Limb (tissue), 2 donors: ENCODE measurements around the gene VCX.
"Not testable (repeated sequence)": the region's sequence is repeated elsewhere in the genome, so short reads cannot be mapped to it uniquely, and the experiment has no call there.

Source experiments
- DNase-seq, 2 donors: peaks; one replicate each; pipeline ENCODE4 v3.0.0-alpha.2; 2016; ENCODE audit errors: extremely low spot score in 2 of 2

Gene VCX

DNA sequence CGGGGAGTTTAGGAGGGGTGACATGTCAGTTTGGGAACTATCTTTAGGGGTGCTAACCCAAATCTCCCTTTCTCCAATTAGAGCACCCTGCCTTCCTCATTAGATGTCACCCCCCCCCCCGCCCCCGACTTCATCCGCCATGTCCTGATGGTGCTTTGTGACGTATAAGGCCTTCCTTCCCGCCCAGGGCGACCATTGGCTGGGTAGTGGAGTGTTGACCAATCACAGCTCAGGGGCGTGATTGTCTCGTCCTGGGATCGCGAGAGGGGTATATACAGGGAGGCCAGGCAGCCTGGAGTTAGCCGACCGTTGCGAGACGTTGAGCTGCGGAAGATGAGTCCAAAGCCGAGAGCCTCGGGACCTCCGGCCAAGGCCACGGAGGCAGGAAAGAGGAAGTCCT is at the start of gene VCX:
VCX (plus strand) TSS at position 301 of the 400 bp plus-strand sequence; CDS start at position 334, 33 bp downstream.
- DNase-seq: not testable (repeated sequence)

DNA sequence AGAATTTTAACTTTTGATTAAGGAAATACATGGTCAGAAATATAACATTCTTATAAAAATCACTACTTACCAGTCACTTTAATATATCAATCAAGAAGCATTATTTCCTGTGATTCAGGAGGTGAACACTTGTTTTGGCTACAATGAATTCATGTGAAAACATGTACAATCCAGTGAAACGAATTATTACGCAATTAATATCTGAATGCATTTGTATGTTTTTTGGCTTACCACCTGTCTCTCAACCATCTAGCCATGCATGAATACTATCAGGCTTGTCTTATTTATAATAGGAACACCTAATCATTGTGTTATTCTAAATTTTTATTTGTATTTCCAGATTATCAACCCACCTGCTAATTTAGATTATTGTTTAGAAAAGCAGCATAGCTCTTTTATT is 44.6 kb upstream of the VCX start:
- DNase-seq: no peak

DNA sequence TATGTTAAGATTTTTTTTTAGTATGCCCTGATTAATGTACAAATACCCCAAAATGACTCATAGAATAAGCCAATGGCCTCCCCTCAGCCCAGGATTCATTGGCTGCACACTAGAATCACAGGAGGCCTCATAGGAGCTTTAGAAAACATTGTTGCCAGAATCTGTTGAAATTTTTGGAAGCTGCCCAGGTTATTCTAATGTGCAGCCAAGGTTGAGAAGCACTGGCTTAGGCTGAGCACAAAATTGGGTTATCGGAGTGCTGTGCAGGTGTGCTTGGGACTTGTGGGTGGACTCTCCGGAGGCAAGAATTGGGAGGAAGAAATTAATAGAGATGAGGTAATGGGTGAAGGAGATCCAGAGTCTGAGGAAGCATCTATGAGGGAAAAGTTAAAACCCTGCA is 41.3 kb upstream of the VCX start:
- DNase-seq: peak in 1 of 2 donors; percentile 2

DNA sequence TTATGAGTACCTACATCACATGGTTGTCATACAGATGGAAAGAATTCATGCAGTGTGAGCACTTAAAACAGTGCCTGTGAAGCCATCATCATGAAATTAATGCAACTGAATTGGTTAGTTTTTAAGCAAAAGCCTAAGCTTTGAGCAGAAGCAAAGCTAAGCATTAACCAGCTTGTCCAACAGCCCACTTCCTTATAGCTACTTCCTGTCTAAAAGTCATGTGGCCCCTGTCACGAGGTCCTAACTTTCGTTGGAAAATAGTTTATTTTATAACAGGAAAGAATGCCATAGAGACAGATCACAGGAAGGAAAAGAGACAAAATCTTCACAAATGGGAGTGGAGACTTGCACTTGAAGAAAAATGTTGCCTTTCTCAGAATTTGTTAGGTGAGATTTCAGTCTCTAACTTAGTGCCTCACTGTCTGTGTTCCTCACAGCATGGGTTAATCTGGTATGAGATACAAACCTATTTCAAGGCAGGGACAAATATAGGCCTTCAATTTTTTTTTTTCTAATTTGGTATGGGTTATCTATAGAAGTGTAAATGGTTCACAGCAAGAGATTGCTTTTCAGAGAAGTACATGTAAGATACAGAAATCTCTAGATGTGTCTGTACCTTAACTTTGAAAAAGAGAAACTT is 27.7 kb upstream of the VCX start:
- no peak for DNase-seq

DNA sequence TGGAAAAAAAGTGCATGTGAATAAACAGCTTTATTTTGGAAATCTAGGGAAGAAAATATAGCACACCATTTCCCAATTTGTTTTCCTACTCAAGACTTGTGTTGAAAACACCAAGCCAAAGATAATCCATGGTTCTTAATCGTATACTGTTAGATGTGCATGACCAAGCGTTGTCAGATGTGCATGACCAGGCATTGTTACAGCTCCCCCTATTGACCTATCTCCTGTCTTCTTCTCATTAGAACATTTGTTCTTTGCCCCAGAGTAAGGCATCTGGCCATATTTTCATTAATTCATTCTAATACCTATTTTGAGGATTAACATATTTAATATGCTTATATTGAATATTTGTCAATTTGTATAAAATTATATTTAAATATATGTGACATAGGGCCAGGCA is 14.4 kb upstream of the VCX start:
- DNase-seq: no peak

GRCh38 chrX:7841084-7841805 is 1.7 kb upstream of the VCX start:
- no peak for DNase-seq

DNA sequence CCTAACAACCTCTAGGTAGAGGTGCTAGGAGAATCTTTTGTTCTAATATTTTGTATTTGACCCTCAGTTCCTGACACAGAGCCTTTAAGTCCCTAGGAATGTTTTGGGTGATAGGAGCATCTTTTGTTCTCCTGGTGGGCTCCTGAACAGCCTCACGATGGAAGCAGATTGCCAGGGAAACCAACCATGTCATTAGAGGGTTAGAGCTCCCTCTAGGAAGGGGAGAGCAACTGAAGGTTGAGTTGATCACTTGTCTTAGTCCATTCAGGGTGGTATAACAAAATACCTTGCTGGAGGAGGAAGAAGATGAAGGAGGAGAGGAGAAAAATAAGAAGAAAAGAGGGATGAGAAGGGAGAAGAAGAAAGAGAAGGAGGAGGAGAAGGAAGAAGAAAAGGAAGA is 9.2 kb downstream of the VCX start:
- no peak for DNase-seq

- DNase-seq: no peak
Observed at GRCh38 chrX:7872042-7872441, 29.1 kb downstream of the VCX start.

DNA sequence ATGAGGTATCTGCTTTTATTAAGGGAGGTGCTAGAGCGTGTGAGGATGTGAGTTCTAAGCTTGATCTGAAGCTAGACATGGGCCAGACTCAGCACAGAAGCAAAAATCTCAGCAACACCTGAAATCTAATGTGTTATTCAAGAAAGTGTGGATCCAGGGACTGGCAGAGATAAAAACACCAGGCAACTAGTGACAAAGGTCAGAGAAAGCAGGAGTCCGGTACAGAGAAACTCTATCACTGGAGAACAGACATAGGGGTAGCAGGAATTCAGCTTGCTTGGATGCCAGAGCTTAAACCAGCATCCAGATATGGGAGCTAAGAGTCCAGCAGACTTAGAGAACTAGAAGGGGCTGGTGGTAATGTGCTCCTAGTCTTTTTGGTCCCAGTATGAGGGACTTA is 34.0 kb downstream of the VCX start:
- DNase-seq: no peak

GRCh38 chrX:7889135-7889534 is 46.2 kb downstream of the VCX start:
- DNase-seq: no peak

- DNase-seq: no peak
Observed at GRCh38 chrX:7889680-7890079, 46.7 kb downstream of the VCX start.

- DNase-seq: no peak
Observed at GRCh38 chrX:7891928-7892327, 49.0 kb downstream of the VCX start.
